K562 (cell line): ENCODE measurements around the gene VPS11. TPM values are rescaled to one million over a fixed set of nuclear protein-coding genes. Genes with fewer than 3 reads are reported as not detected.
A peak's percentile ranks its signal among the peaks of the same experiment; 100 is the strongest.

Experiments
- ARID1B ChIP-seq: fragments of 450-650 bp; IDR thresholded peaks from 2 replicates; pipeline ENCODE4 v1.6.1; 2016; ENCODE audit warnings: antibody characterized with exemption, mild to moderate bottlenecking, inconsistent platforms
- ARID4B ChIP-seq: sonication (generic); formaldehyde crosslinking; IDR thresholded peaks from 2 replicates; pipeline ENCODE4 v1.8.0; 2022; ENCODE audit warnings: mild to moderate bottlenecking, missing genetic modification reagents
- CCNT2 ChIP-seq: IDR thresholded peaks from 2 replicates; pipeline ENCODE4 v1.6.1; 2011; ENCODE audit warnings: borderline replicate concordance, low read depth, mild to moderate bottlenecking, moderate library complexity, mixed read lengths, low read length; ENCODE audit not compliant: insufficient read length; ENCODE audit errors: extremely low read depth
- CTBP1 ChIP-seq: fragments of 450-650 bp; IDR thresholded peaks from 2 replicates; pipeline ENCODE4 v1.6.1; 2016; ENCODE audit warnings: borderline replicate concordance
- CUX1 ChIP-seq: fragments of 200-800 bp; sonication (Bioruptor generic); IDR thresholded peaks from 2 replicates; pipeline ENCODE4 v1.6.1; 2016; ENCODE audit warnings: missing genetic modification characterization, missing compliant biosample characterization
- DMBX1 ChIP-seq: fragments of 250-450 bp; sonication (Bioruptor Pico); IDR thresholded peaks from 2 replicates; pipeline ENCODE4 v1.8.0; 2022; ENCODE audit warnings: inconsistent platforms, mild to moderate bottlenecking, moderate library complexity, borderline replicate concordance
- HOXB6 ChIP-seq: fragments of 250-450 bp; sonication (Bioruptor Pico); IDR thresholded peaks from 2 replicates; pipeline ENCODE4 v1.5.1; 2022; ENCODE audit warnings: mild to moderate bottlenecking, borderline replicate concordance
- JUN ChIP-seq, 2 experiments: sonication (generic) in 1 of 2; formaldehyde crosslinking in 1 of 2; IDR thresholded peaks; 2 replicates each; pipeline versions ENCODE4 v1.6.1 to v1.8.0; 2012 to 2022; ENCODE audit warnings: borderline replicate concordance in 2 of 2, mild to moderate bottlenecking in 2 of 2, improper control_type of control experiment in 1 of 2, low read depth in 1 of 2, low read length in 1 of 2, missing genetic modification reagents in 1 of 2
- L3MBTL2 ChIP-seq: fragments of 450-650 bp; IDR thresholded peaks from 2 replicates; pipeline ENCODE4 v1.6.1; 2016; ENCODE audit warnings: mild to moderate bottlenecking, moderate library complexity
- POLR2AphosphoS2 ChIP-seq: IDR thresholded peaks from 2 replicates; pipeline ENCODE4 v1.6.1; 2012; ENCODE audit warnings: low read length, improper control_type of control experiment
- SMARCC2 ChIP-seq: fragments of 450-650 bp; IDR thresholded peaks from 2 replicates; pipeline ENCODE4 v1.6.1; 2017; ENCODE audit warnings: antibody characterized with exemption, moderate library complexity, mild to moderate bottlenecking, low read depth
- SMC3 ChIP-seq: conservative IDR thresholded peaks from 2 replicates; pipeline ENCODE4 v1.6.1; 2011; ENCODE audit warnings: low read depth, low read length, improper control_type of control experiment; ENCODE audit not compliant: insufficient read depth
- TAF1 ChIP-seq: IDR thresholded peaks from 2 replicates; pipeline ENCODE4 v1.6.1; 2011; ENCODE audit warnings: mild to moderate bottlenecking, low read length, moderate library complexity; ENCODE audit not compliant: insufficient read depth, control insufficient read depth, severe bottlenecking; ENCODE audit errors: extremely low read depth
- TAF7 ChIP-seq: fragments of 450-650 bp; IDR thresholded peaks from 2 replicates; pipeline ENCODE4 v1.6.1; 2016; ENCODE audit warnings: missing genetic modification characterization, missing compliant biosample characterization
- TAF9B ChIP-seq: fragments of 450-650 bp; IDR thresholded peaks from 2 replicates; pipeline ENCODE4 v1.6.1; 2018; ENCODE audit warnings: mild to moderate bottlenecking; ENCODE audit not compliant: partially characterized antibody
- ZNF316 ChIP-seq: fragments of 450-650 bp; IDR thresholded peaks from 2 replicates; pipeline ENCODE4 v1.6.1; 2016
- ZNF696 ChIP-seq: fragments of 250-450 bp; sonication (Bioruptor Pico); conservative IDR thresholded peaks from 2 replicates; pipeline ENCODE4 v1.4.0; 2020; ENCODE audit warnings: mild to moderate bottlenecking, moderate library complexity
- polyA plus RNA-seq, 8 experiments: library from polyadenylated mRNA; depleted of rRNA in 4 of 8; stranded (reverse) in 5 of 8; unstranded in 3 of 8; fragments of >200 nt; fragmentation: Nextera tagmentation in 2 of 8; fragmentation: Illumina TruSeq in 1 of 8; extraction: Ambion mirVana in 2 of 8; extraction: Trizol in 1 of 8; gene quantifications; 2 replicates each; pipeline versions ENCODE4 v1.2.1 to v1.2.3, GENCODE V29; 2011 to 2014; ENCODE audit warnings: inconsistent platforms in 1 of 8, missing spikeins in 1 of 8
- total RNA-seq, 7 experiments: library from RNA; depleted of rRNA in 6 of 7; stranded (reverse); fragments of >200 nt in 6 of 7; fragmentation: Illumina TruSeq in 2 of 7; extraction: Trizol in 2 of 7; gene quantifications; 2 replicates each; pipeline versions ENCODE4 v1.2.1 to v1.2.3, GENCODE V29; 2011 to 2021; ENCODE audit warnings: low replicate concordance in 1 of 7

The VPS11 gene
- total and polyA plus RNA-seq, 9 of the 15 experiments (the other 6 are each of a cell fraction or from before 2014, with no cell fraction given): 14.1 to 35.5 (median 27.5) TPM

GRCh38 chr11:119095066-119095880 is 27.7 kb downstream of the VPS11 start (continued):
- no peak for TF ChIP-seq CUX1
- TF ChIP-seq JUN (IDR thresholded peaks at IDR 0.05; ENCODE audit: borderline replicate concordance, low read depth, low read length): peak; percentile 38; the same call in 1 of the 2 replicates
- no peak for TF ChIP-seq JUN (CRISPR knock-in tag; IDR thresholded peaks at IDR 0.05; ENCODE audit: borderline replicate concordance)
- peak; percentile 99 for TF ChIP-seq TAF1
- peak; percentile 89 for TF ChIP-seq ZNF316
- peak; percentile 88; the same call in 1 of the 2 replicates for TF ChIP-seq CTBP1
- TF ChIP-seq DMBX1 (CRISPR knock-in tag): no peak
- TF ChIP-seq SMARCC2: no peak; the same call in 1 of the 2 replicates
- TF ChIP-seq SMC3: no peak; the same call in 1 of the 2 replicates
- TF ChIP-seq ARID4B: peak; percentile 97
- peak; percentile 91 for TF ChIP-seq TAF9B
- peak; percentile 30; the same call in 1 of the 2 replicates for TF ChIP-seq HOXB6
- TF ChIP-seq L3MBTL2: peak; percentile 81
- TF ChIP-seq TAF7 (tag): peak; percentile 93
- TF ChIP-seq ARID1B: no peak; the same call in 1 of the 2 replicates
- peak; percentile 66 for TF ChIP-seq CCNT2
- TF ChIP-seq ZNF696: no peak
- TF ChIP-seq POLR2AphosphoS2: peak; percentile 99
